ENCODE data around the gene PRR5L.

PRR5L gene

GRCh38 chr11:36501236-36501635 is 205.1 kb downstream of the PRR5L start:
- H3K4me1 Mint-ChIP-seq: no peaks in the 10 kb centered on the region
- no peak for TF ChIP-seq CTCF (IDR thresholded peaks at IDR 0.05)
- H3K27ac Mint-ChIP-seq: no peak overlapping the region
- no peaks in the 10 kb centered on the region for H3K9me3 Mint-ChIP-seq
- H3K4me3 Mint-ChIP-seq: no peak overlapping the region
- peaks cover 3% of the 10 kb centered on the region for H3K27me3 Mint-ChIP-seq (ENCODE audit: low read depth, poor library complexity)
- H3K36me3 Mint-ChIP-seq (ENCODE audit: low read depth): peaks cover 25% of the 10 kb centered on the region
- no peak for DNase-seq

GRCh38 chr11:36507824-36508489 is 211.9 kb downstream of the PRR5L start:
- Mint-ChIP-seq H3K36me3 (ENCODE audit: low read depth) (peaks cover 7% of the 10 kb centered on the region), H3K4me1 (peaks cover 19% of the 10 kb centered on the region), H3K27me3 (ENCODE audit: low read depth, poor library complexity) (peaks cover 21% of the 10 kb centered on the region), H3K27ac (no peak overlapping the region), H3K9me3 (peaks cover 3% of the 10 kb centered on the region), H3K4me3 (peak overlapping the region; percentile 99)
- TF ChIP-seq CTCF (IDR thresholded peaks at IDR 0.05): no peak
- no peak for DNase-seq

- no peak for TF ChIP-seq CTCF (IDR thresholded peaks at IDR 0.05)
- peaks cover 19% of the 10 kb centered on the region for H3K4me1 Mint-ChIP-seq
- peaks cover 23% of the 10 kb centered on the region for H3K27me3 Mint-ChIP-seq (ENCODE audit: low read depth, poor library complexity)
- H3K36me3 Mint-ChIP-seq (ENCODE audit: low read depth): peaks cover 7% of the 10 kb centered on the region
- H3K9me3 Mint-ChIP-seq: peaks cover 10% of the 10 kb centered on the region
- no peak for DNase-seq
- H3K4me3 Mint-ChIP-seq: peak overlapping the region; percentile 99
- H3K27ac Mint-ChIP-seq: no peak overlapping the region
Measured at GRCh38 chr11:36508743-36509142, 212.7 kb downstream of the PRR5L start.

DNA sequence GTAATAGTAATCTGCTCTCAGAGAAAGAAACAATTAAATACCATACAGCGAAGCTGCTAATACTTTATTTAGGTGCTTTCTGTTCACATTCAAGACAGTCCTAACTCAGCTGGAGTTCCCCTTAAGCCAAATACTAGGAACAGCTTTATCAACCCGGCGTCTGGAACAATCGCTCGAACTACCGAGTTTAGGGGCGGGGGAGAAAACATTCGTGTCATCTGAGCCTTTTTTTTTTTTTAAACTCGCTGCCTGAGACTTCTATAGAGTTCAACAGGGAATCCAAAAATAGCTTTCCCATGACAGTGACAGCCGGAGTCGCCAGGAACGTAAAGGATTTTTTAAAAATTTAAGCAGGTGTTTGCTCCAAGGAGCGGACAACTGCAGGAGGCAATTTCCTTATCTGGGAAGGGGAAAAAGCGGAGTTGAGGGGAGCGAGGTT is 213.1 kb downstream of the PRR5L start:
- H3K27ac Mint-ChIP-seq: peak overlapping the region; percentile 95
- TF ChIP-seq CTCF (IDR thresholded peaks at IDR 0.05): no peak
- DNase-seq: peak; percentile 13
- H3K36me3 Mint-ChIP-seq (ENCODE audit: low read depth): peaks cover 5% of the 10 kb centered on the region
- H3K27me3 Mint-ChIP-seq (ENCODE audit: low read depth, poor library complexity): peaks cover 23% of the 10 kb centered on the region
- H3K4me3 Mint-ChIP-seq: peak overlapping the region; percentile 99
- peaks cover 19% of the 10 kb centered on the region for H3K4me1 Mint-ChIP-seq
- H3K9me3 Mint-ChIP-seq: peaks cover 15% of the 10 kb centered on the region

GRCh38 chr11:36509694-36510593 is 213.9 kb downstream of the PRR5L start, which contains the start of gene TRAF6:
TSS of gene TRAF6 (minus strand) at chr11:36510272. CDS start at chr11:36501515, 8,757 bp downstream.
- peak; percentile 90 for TF ChIP-seq CTCF (IDR thresholded peaks at IDR 0.05)
- no peaks in the 10 kb centered on the region for H3K36me3 Mint-ChIP-seq (ENCODE audit: low read depth)
- H3K27ac Mint-ChIP-seq: peak within 1 kb of the TSS; percentile 95
- peak; percentile 97 for DNase-seq
- H3K4me3 Mint-ChIP-seq: peak within 1 kb of the TSS; percentile 99
- H3K9me3 Mint-ChIP-seq: peaks cover 16% of the 10 kb centered on the region
- H3K27me3 Mint-ChIP-seq (ENCODE audit: low read depth, poor library complexity): peaks cover 28% of the 10 kb centered on the region
- H3K4me1 Mint-ChIP-seq: peaks cover 19% of the 10 kb centered on the region
